H1 (cell line): ENCODE data around the gene UTRN. TPM values are rescaled to one million over a fixed set of nuclear protein-coding genes. Genes with fewer than 3 reads are reported as not detected.

Experiments
- CTCF ChIA-PET: fragments of 300-600 bp; sonication (Branson Sonifier 250); formaldehyde crosslinking; loops from one replicate; lab custom pipeline; 2021; ENCODE audit not compliant: partially characterized antibody; lab: Charles Lee
- POLR2A ChIA-PET: fragments of 300-600 bp; sonication (Branson Sonifier 250); formaldehyde crosslinking; loops from one replicate; lab custom pipeline; 2021; ENCODE audit warnings: inconsistent platforms; ENCODE audit not compliant: partially characterized antibody; lab: Charles Lee
- DNase-seq, 2 experiments: peaks; one replicate each; pipeline versions ENCODE4 v3.0.0 to v3.0.0-alpha.2; 2010 to 2022; ENCODE audit warnings: low spot score in 2 of 2, low read depth in 1 of 2, mixed read lengths in 1 of 2
- FAIRE-seq: peaks from 2 replicates; lab custom pipeline; 2011; peaks lifted over from hg19 to GRCh38; lab: Jason Lieb, UNC
- H2AFZ ChIP-seq: 2 replicates; pipeline ENCODE4 v1.8.1; 2012; ENCODE audit warnings: low read length, inconsistent platforms
- H2AK5ac ChIP-seq: 2 replicates; pipeline ENCODE4 v1.6.1; 2013; ENCODE audit warnings: low read depth, low read length
- H2BK120ac ChIP-seq: replicated peaks from 2 replicates; pipeline ENCODE3; 2013; ENCODE audit warnings: low read depth, low read length, inconsistent platforms
- H2BK12ac ChIP-seq: 2 replicates; pipeline ENCODE4 v1.6.1; 2013; ENCODE audit warnings: low read depth, low read length
- H2BK15ac ChIP-seq: 2 replicates; pipeline ENCODE4 v1.6.1; 2013; ENCODE audit warnings: low read length
- H2BK20ac ChIP-seq: 2 replicates; pipeline ENCODE4 v1.6.1; 2013; ENCODE audit warnings: low read length
- H2BK5ac ChIP-seq: 2 replicates; pipeline ENCODE4 v1.6.1; 2013; ENCODE audit warnings: low read depth, low read length
- H3K14ac ChIP-seq: 2 replicates; pipeline ENCODE4 v1.6.1; 2013; ENCODE audit warnings: inconsistent platforms; ENCODE audit not compliant: insufficient read length
- H3K18ac ChIP-seq: 2 replicates; pipeline ENCODE4 v1.6.1; 2013; ENCODE audit warnings: low read length; ENCODE audit errors: extremely low read depth
- H3K23ac ChIP-seq: 2 replicates; pipeline ENCODE4 v1.6.1; 2013; ENCODE audit warnings: inconsistent platforms; ENCODE audit not compliant: insufficient read length
- H3K23me2 ChIP-seq: 2 replicates; pipeline ENCODE4 v1.6.1; 2013; ENCODE audit warnings: low read depth, low read length
- H3K27ac ChIP-seq: 2 replicates; pipeline ENCODE4 v1.6.1; 2011; ENCODE audit warnings: low read depth, low read length, inconsistent platforms
- H3K27me3 ChIP-seq, 4 experiments: replicated peaks in 1 of 4; 1 replicate in 1 of 4; 2 replicates in 3 of 4; pipeline versions ENCODE4 v1.6.1 to v1.8.1; 2011 to 2013; ENCODE audit warnings: low read length in 3 of 4, mild to moderate bottlenecking in 3 of 4, inconsistent platforms in 2 of 4, mixed read lengths in 2 of 4, moderate library complexity in 1 of 4; ENCODE audit not compliant: control insufficient read depth in 3 of 4, insufficient read depth in 3 of 4; ENCODE audit errors: extremely low read depth in 1 of 4
- H3K36me3 ChIP-seq, 4 experiments: 2 replicates each; pipeline versions ENCODE4 v1.6.1 to v1.8.1; 2011 to 2013; ENCODE audit warnings: mild to moderate bottlenecking in 4 of 4, low read length in 3 of 4, moderate library complexity in 2 of 4, control low read depth in 1 of 4, inconsistent platforms in 1 of 4; ENCODE audit not compliant: insufficient read depth in 4 of 4, control insufficient read depth in 2 of 4
- H3K4ac ChIP-seq: replicated peaks from 2 replicates; pipeline ENCODE3; 2013; ENCODE audit warnings: low read length, low read depth, mixed read lengths, inconsistent platforms; ENCODE audit not compliant: insufficient read length
- H3K4me1 ChIP-seq, 4 experiments: replicated peaks in 1 of 4; 1 replicate in 1 of 4; 2 replicates in 3 of 4; pipeline versions ENCODE4 v1.6.1 to v1.8.1; 2011 to 2013; ENCODE audit warnings: low read length in 3 of 4, inconsistent platforms in 2 of 4, mixed read lengths in 1 of 4; ENCODE audit not compliant: insufficient read depth in 4 of 4, control insufficient read depth in 3 of 4
- H3K4me2 ChIP-seq, 2 experiments: 2 replicates each; pipeline versions ENCODE4 v1.6.1 to v1.8.1; 2011 to 2013; ENCODE audit warnings: low read depth in 2 of 2, low read length in 2 of 2, control low read depth in 1 of 2, inconsistent platforms in 1 of 2, mild to moderate bottlenecking in 1 of 2; ENCODE audit not compliant: insufficient read depth in 1 of 2
- H3K4me3 ChIP-seq, 4 experiments: fragments of 200-600, 300-600 bp in 1 of 4; sonication (generic), shearing (Covaris generic), sonication (Bioruptor Twin) in 1 of 4; 2 replicates each; pipeline versions ENCODE4 v1.5.1 to v1.8.1; 2011 to 2016; ENCODE audit warnings: low read length in 4 of 4, low read depth in 3 of 4, control low read depth in 2 of 4, inconsistent platforms in 2 of 4, mild to moderate bottlenecking in 2 of 4, mixed read lengths in 1 of 4, moderate library complexity in 1 of 4; ENCODE audit not compliant: insufficient read depth in 2 of 4; ENCODE audit errors: extremely low read depth in 1 of 4
- H3K56ac ChIP-seq: replicated peaks from 2 replicates; pipeline ENCODE3; 2013; ENCODE audit warnings: low read depth, mild to moderate bottlenecking, mixed read lengths, low read length, inconsistent platforms; ENCODE audit not compliant: insufficient read length
- H3K79me1 ChIP-seq: 2 replicates; pipeline ENCODE4 v1.6.1; 2013; ENCODE audit warnings: low read depth, low read length, control low read depth
- H3K79me2 ChIP-seq, 2 experiments: 2 replicates each; pipeline versions ENCODE4 v1.6.1 to v1.8.1; 2012 to 2013; ENCODE audit warnings: low read length in 2 of 2, mild to moderate bottlenecking in 2 of 2, inconsistent platforms in 1 of 2; ENCODE audit not compliant: insufficient read depth in 2 of 2, control insufficient read depth in 1 of 2
- H3K9ac ChIP-seq, 4 experiments: replicated peaks in 1 of 4; 1 replicate in 1 of 4; 2 replicates in 3 of 4; pipeline versions ENCODE4 v1.6.1 to v1.8.1; 2011 to 2013; ENCODE audit warnings: low read depth in 3 of 4, low read length in 3 of 4, control low read depth in 2 of 4, mild to moderate bottlenecking in 2 of 4, moderate library complexity in 2 of 4, inconsistent platforms in 1 of 4; ENCODE audit errors: extremely low read depth in 1 of 4
- H3K9me3 ChIP-seq, 2 experiments: 2 replicates each; pipeline versions ENCODE4 v1.6.1 to v1.8.1; 2012 to 2013; ENCODE audit warnings: mild to moderate bottlenecking in 2 of 2, moderate library complexity in 2 of 2, control low read depth in 1 of 2, inconsistent platforms in 1 of 2, low read depth in 1 of 2, low read length in 1 of 2, mixed read lengths in 1 of 2; ENCODE audit not compliant: insufficient read depth in 2 of 2
- H4K20me1 ChIP-seq, 2 experiments: replicated peaks in 1 of 2; 2 replicates each; pipeline versions ENCODE3 to v1.8.1; 2011 to 2013; ENCODE audit warnings: inconsistent platforms in 2 of 2, low read length in 2 of 2, mild to moderate bottlenecking in 1 of 2; ENCODE audit not compliant: insufficient read depth in 2 of 2, control insufficient read depth in 1 of 2
- H4K5ac ChIP-seq: 2 replicates; pipeline ENCODE4 v1.6.1; 2013; ENCODE audit warnings: low read length, low read depth, mixed read lengths, inconsistent platforms; ENCODE audit not compliant: insufficient read length
- H4K8ac ChIP-seq: 2 replicates; pipeline ENCODE4 v1.8.0; 2013; ENCODE audit warnings: mild to moderate bottlenecking, moderate library complexity, low read length, inconsistent platforms; ENCODE audit not compliant: insufficient read depth; ENCODE audit errors: extremely low read depth
- H4K91ac ChIP-seq: replicated peaks from 2 replicates; pipeline ENCODE3; 2013; ENCODE audit warnings: low read length, mixed read lengths, inconsistent platforms; ENCODE audit not compliant: insufficient read length
- BACH1 ChIP-seq: IDR thresholded peaks from 2 replicates; pipeline ENCODE4 v1.6.1; 2012; ENCODE audit warnings: low read length, improper control_type of control experiment
- CBX8 ChIP-seq: fragments of 300-800, 300-1000 bp; sonication (generic); IDR thresholded peaks from 2 replicates; pipeline ENCODE4 v1.7.1; 2016; ENCODE audit warnings: low read depth, low read length, borderline replicate concordance
- CEBPB ChIP-seq: IDR thresholded peaks from 2 replicates; pipeline ENCODE4 v1.6.1; 2012; ENCODE audit warnings: low read depth, low read length
- EGR1 ChIP-seq: IDR thresholded peaks from 2 replicates; pipeline ENCODE4 v1.6.1; 2011; ENCODE audit warnings: low read depth, low read length, borderline replicate concordance
- EZH2 ChIP-seq: fragments of 200-600 bp; sonication (generic); IDR thresholded peaks from 2 replicates; pipeline ENCODE4 v1.7.1; 2012; ENCODE audit warnings: low read depth, mild to moderate bottlenecking, moderate library complexity, low read length, inconsistent platforms; ENCODE audit not compliant: severe bottlenecking
- FOSL1 ChIP-seq: IDR thresholded peaks from 2 replicates; pipeline ENCODE4 v1.6.1; 2011; ENCODE audit warnings: mild to moderate bottlenecking, low read depth, low read length, moderate library complexity; ENCODE audit not compliant: insufficient read depth
- GTF2F1 ChIP-seq: IDR thresholded peaks from 2 replicates; pipeline ENCODE4 v1.6.1; 2012; ENCODE audit warnings: low read depth, low read length, improper control_type of control experiment, borderline replicate concordance
- HDAC2 ChIP-seq, 2 experiments: fragments of 300-600 bp in 1 of 2; sonication (generic) in 1 of 2; IDR thresholded peaks; 2 replicates each; pipeline ENCODE4 v1.6.1; 2011 to 2012; ENCODE audit warnings: low read depth in 2 of 2, low read length in 2 of 2, mild to moderate bottlenecking in 2 of 2, moderate library complexity in 2 of 2, borderline replicate concordance in 1 of 2, inconsistent platforms in 1 of 2
- JUND ChIP-seq: IDR thresholded peaks from 2 replicates; pipeline ENCODE4 v1.6.1; 2011; ENCODE audit warnings: mild to moderate bottlenecking, improper control_type of control experiment, low read length
- KDM4A ChIP-seq: IDR thresholded peaks from one replicate; pipeline ENCODE4 v1.7.1; 2012; ENCODE audit warnings: low read depth, mild to moderate bottlenecking, moderate library complexity, low read length, inconsistent platforms; ENCODE audit not compliant: severe bottlenecking
- NRF1 ChIP-seq: IDR thresholded peaks from 2 replicates; pipeline ENCODE4 v1.6.1; 2011; ENCODE audit warnings: mild to moderate bottlenecking, low read depth, low read length, improper control_type of control experiment
- POLR2AphosphoS5 ChIP-seq: IDR thresholded peaks from 2 replicates; pipeline ENCODE4 v1.6.1; 2011; ENCODE audit warnings: low read depth, low read length
- RFX5 ChIP-seq: IDR thresholded peaks from 2 replicates; pipeline ENCODE4 v1.6.1; 2011; ENCODE audit warnings: low read depth, low read length, improper control_type of control experiment, borderline replicate concordance
- SIRT6 ChIP-seq: IDR thresholded peaks from one replicate; pipeline ENCODE4 v1.7.1; 2012; ENCODE audit warnings: low read length, inconsistent platforms
- SP4 ChIP-seq: IDR thresholded peaks from 2 replicates; pipeline ENCODE4 v1.6.1; 2012; ENCODE audit warnings: low read length, inconsistent platforms
- YY1 ChIP-seq: IDR thresholded peaks from 2 replicates; pipeline ENCODE4 v1.6.1; 2011; ENCODE audit warnings: low read depth, mild to moderate bottlenecking, low read length
- WGBS, 2 experiments: shearing (Covaris generic) in 1 of 2; methylation state at CpG; one replicate each; pipeline versions ENCODE4 v1.1.6 to v1.1.7; 2013 to 2015; ENCODE audit warnings: low lambda C conversion rate in 2 of 2, mixed read lengths in 2 of 2, inconsistent platforms in 1 of 2, low coverage in 1 of 2, missing lambda C conversion rate in 1 of 2; ENCODE audit not compliant: insufficient replicate concordance in 2 of 2, insufficient coverage in 1 of 2, insufficient read length in 1 of 2; ENCODE audit errors: extremely low coverage in 1 of 2, missing lambda C conversion rate in 1 of 2; 5-methylcytosine and 5-hydroxymethylcytosine counted together
- polyA plus RNA-seq, 7 experiments: library from polyadenylated mRNA; depleted of rRNA in 3 of 7; stranded (reverse) in 5 of 7; unstranded in 2 of 7; fragments of >200 nt in 5 of 7; fragments of 200-250 nt in 2 of 7; gene quantifications; 1 replicate in 5 of 7; 2 replicates in 1 of 7; 4 replicates in 1 of 7; pipeline versions ENCODE4 v1.2.1 to v1.2.3, GENCODE V29; 2011 to 2013; ENCODE audit warnings: missing spikeins in 2 of 7, mixed read lengths in 2 of 7
- total RNA-seq: library from RNA; stranded (reverse); fragmentation: NEBNext Ultra II Directional; extraction: Animal tissue kit (Norgen Biotek cat#: 25700); gene quantifications from 2 replicates; pipeline ENCODE4 v1.2.1, GENCODE V29; 2021

UTRN gene
- total and polyA plus RNA-seq, 2 of the 8 experiments (the other 6 are each of a cell fraction or from before 2014, with no cell fraction given) = 25.0 to 112 TPM

GRCh38 chr6:144246988-144247387 is 38.1 kb upstream of the UTRN start:
- no peaks in the 10 kb centered on the region for H3K79me2 ChIP-seq
- H3K4me1 ChIP-seq = no peaks in the 10 kb centered on the region
- H3K9ac ChIP-seq = no peak overlapping the region
- H2BK5ac ChIP-seq = no peak overlapping the region
- no peaks in the 10 kb centered on the region for H3K27me3 ChIP-seq
- no peaks in the 10 kb centered on the region for H3K23me2 ChIP-seq
- no peak overlapping the region for H3K4ac ChIP-seq
- DNase-seq = no peak
- no peak overlapping the region for H3K14ac ChIP-seq
- no peaks in the 10 kb centered on the region for H4K20me1 ChIP-seq
- ChIA-PET CTCF (interaction anchor here (1.3 to 2.0 kb wide), 2 partner anchors 28 to 32 kb away, joined by 3 to 5 read pairs; no protein-coding TSS in a partner anchor), POLR2A (interaction anchor here (0.5 to 0.6 kb wide), 2 partner anchors 11 to 117 kb away, joined by 3 to 4 read pairs; no protein-coding TSS in a partner anchor)
- no peak overlapping the region for H3K4me3 ChIP-seq
- no peak overlapping the region for H4K91ac ChIP-seq
- no peak overlapping the region for H2BK12ac ChIP-seq
- H4K8ac ChIP-seq = no peak overlapping the region
- no peak overlapping the region for H2AFZ ChIP-seq
- no peak overlapping the region for H3K23ac ChIP-seq
- no peak overlapping the region for H2BK15ac ChIP-seq
- no peak overlapping the region for H2BK120ac ChIP-seq
- no peak overlapping the region for H2AK5ac ChIP-seq
- no peak overlapping the region for H3K56ac ChIP-seq
- no peaks in the 10 kb centered on the region for H3K79me1 ChIP-seq
- 93% methylated on average over 5 of the region's 5 CpGs; no CpG with 5 or more reads in 1 of the 2 experiments for WGBS, 2 experiments
- no peaks in the 10 kb centered on the region for H3K9me3 ChIP-seq
- H3K18ac ChIP-seq = no peak overlapping the region
- no peak overlapping the region for H2BK20ac ChIP-seq
- no peak overlapping the region for H3K27ac ChIP-seq
- H4K5ac ChIP-seq = no peak overlapping the region
- H3K4me2 ChIP-seq = no peak overlapping the region
- no peak for FAIRE-seq
- H3K36me3 ChIP-seq = no peaks in the 10 kb centered on the region
- TF ChIP-seq CEBPB (no peak), CBX8 (no peak), NRF1 (no peak), SIRT6 (no peak), JUND (no peak), EZH2 (no peak), KDM4A (no peak), POLR2AphosphoS5 (no peak), SP4 (no peak), HDAC2 (IDR thresholded peaks at IDR 0.05; ENCODE audit: borderline replicate concordance in 1 of 2, low read depth in 2 of 2, low read length in 2 of 2) (no peak), BACH1 (no peak), RFX5 (no peak), EGR1 (no peak), GTF2F1 (no peak), FOSL1 (no peak), YY1 (no peak)
